ENCODE results near the gene MEX3C.

The MEX3C gene

GRCh38 chr18:51127664-51128063 is 69.8 kb downstream of the MEX3C start:
- no peak for TF ChIP-seq FOXP2 (optimal IDR thresholded peaks at IDR 0.05; ENCODE audit: borderline replicate concordance, extremely low read depth, extremely low read length, insufficient read depth)
- no peak for TF ChIP-seq SIN3A (IDR thresholded peaks at IDR 0.05; ENCODE audit: borderline replicate concordance, insufficient read depth, low read length)
- no peak for TF ChIP-seq TAF1 (IDR thresholded peaks at IDR 0.05; ENCODE audit: borderline replicate concordance, insufficient read depth, low read length)
- TF ChIP-seq POLR2AphosphoS5 (IDR thresholded peaks at IDR 0.05; ENCODE audit: low read depth, low read length): no peak
- no peak for TF ChIP-seq REST (IDR thresholded peaks at IDR 0.05; ENCODE audit: insufficient read depth in 1 of 2, low read depth in 2 of 2, low read length in 2 of 2)

GRCh38 chr18:51125976-51126375 is 71.5 kb downstream of the MEX3C start:
- no peak for TF ChIP-seq SIN3A (IDR thresholded peaks at IDR 0.05; ENCODE audit: borderline replicate concordance, insufficient read depth, low read length)
- TF ChIP-seq FOXP2 (optimal IDR thresholded peaks at IDR 0.05; ENCODE audit: borderline replicate concordance, extremely low read depth, extremely low read length, insufficient read depth): no peak
- TF ChIP-seq POLR2AphosphoS5 (IDR thresholded peaks at IDR 0.05; ENCODE audit: low read depth, low read length): no peak
- TF ChIP-seq TAF1 (IDR thresholded peaks at IDR 0.05; ENCODE audit: borderline replicate concordance, insufficient read depth, low read length): no peak
- no peak for TF ChIP-seq REST (IDR thresholded peaks at IDR 0.05; ENCODE audit: insufficient read depth in 1 of 2, low read depth in 2 of 2, low read length in 2 of 2)
